Endothelial cell of umbilical vein (primary cell): ENCODE results near the gene BCL10. TPM values are rescaled to one million over a fixed set of nuclear protein-coding genes. Genes with fewer than 3 reads are reported as not detected.

Experiments
- BruUV-seq: library from RNA; stranded (reverse); fragments of 400-500 nt; replicated peaks from 2 replicates; lab custom pipeline; 2021; lab: Mats Ljungman, UMichigan
- CTCF ChIA-PET: fragments of 300-600, 350-600 bp; sonication (Branson Sonifier 250); formaldehyde crosslinking; loops from one replicate; lab custom pipeline; 2021; ENCODE audit warnings: antibody characterized with exemption, inconsistent platforms; lab: Charles Lee
- POLR2A ChIA-PET: fragments of 300-600, 350-600 bp; sonication (Branson Sonifier 250); formaldehyde crosslinking; loops from one replicate; lab custom pipeline; 2021; ENCODE audit warnings: antibody characterized with exemption, inconsistent platforms; lab: Charles Lee
- DNase-seq: peaks from one replicate; pipeline ENCODE4 v3.0.0-alpha.2; 2011; ENCODE audit warnings: low read depth, low spot score
- FAIRE-seq: peaks from 2 replicates; lab custom pipeline; 2011; peaks lifted over from hg19 to GRCh38; lab: Jason Lieb, UNC
- H2AFZ ChIP-seq: 2 replicates; pipeline ENCODE4 v1.6.0; 2012; ENCODE audit warnings: low read depth, low read length, control low read depth, inconsistent platforms
- H3K27ac ChIP-seq: 2 replicates; pipeline ENCODE4 v1.5.1; 2011; ENCODE audit warnings: low read depth, mild to moderate bottlenecking, control low read depth, low read length, moderate library complexity; ENCODE audit not compliant: insufficient read depth
- H3K27me3 ChIP-seq, 2 experiments: 2 replicates each; pipeline versions ENCODE4 v1.6.0 to v1.6.1; 2011; ENCODE audit warnings: low read length in 2 of 2, mixed read lengths in 1 of 2; ENCODE audit not compliant: control insufficient read depth in 2 of 2, insufficient read depth in 2 of 2
- H3K36me3 ChIP-seq, 2 experiments: 2 replicates in 1 of 2; 3 replicates in 1 of 2; pipeline ENCODE4 v1.5.1; 2011; ENCODE audit warnings: low read length in 2 of 2, mild to moderate bottlenecking in 1 of 2, moderate library complexity in 1 of 2; ENCODE audit not compliant: control insufficient read depth in 2 of 2, insufficient read depth in 2 of 2; ENCODE audit errors: extremely low read depth in 1 of 2
- H3K4me1 ChIP-seq: 3 replicates; pipeline ENCODE4 v1.5.1; 2011; ENCODE audit warnings: mild to moderate bottlenecking, low read length; ENCODE audit not compliant: control insufficient read depth, insufficient read depth; ENCODE audit errors: extremely low read depth
- H3K4me2 ChIP-seq: 2 replicates; pipeline ENCODE4 v1.6.1; 2011; ENCODE audit warnings: low read length, control low read depth, mixed read lengths; ENCODE audit not compliant: insufficient read depth
- H3K4me3 ChIP-seq, 3 experiments: fragments of 200-600 bp in 1 of 3; sonication (generic), shearing (Covaris generic) in 1 of 3; replicated peaks in 1 of 3; 2 replicates each; pipeline ENCODE4 v1.5.1; 2011 to 2016; ENCODE audit warnings: control low read depth in 3 of 3, low read length in 3 of 3, mild to moderate bottlenecking in 2 of 3, inconsistent platforms in 1 of 3, low read depth in 1 of 3, moderate library complexity in 1 of 3; ENCODE audit not compliant: insufficient read depth in 1 of 3
- H3K79me2 ChIP-seq: 2 replicates; pipeline ENCODE4 v1.6.0; 2012; ENCODE audit warnings: low read length, inconsistent platforms; ENCODE audit not compliant: control insufficient read depth, insufficient read depth
- H3K9ac ChIP-seq: replicated peaks from 2 replicates; pipeline ENCODE3; 2011; ENCODE audit warnings: low read length, control low read depth; ENCODE audit not compliant: insufficient read depth; ENCODE audit errors: extremely low read depth
- H3K9me1 ChIP-seq: replicated peaks from 3 replicates; pipeline ENCODE4 v1.6.0; 2011; ENCODE audit warnings: mild to moderate bottlenecking, low read length; ENCODE audit not compliant: control insufficient read depth, insufficient read depth; ENCODE audit errors: extremely low read depth
- H3K9me3 ChIP-seq: replicated peaks from 2 replicates; pipeline ENCODE4 v1.5.1; 2012; ENCODE audit warnings: low read length, inconsistent platforms; ENCODE audit not compliant: control insufficient read depth, insufficient read depth
- H4K20me1 ChIP-seq: replicated peaks from 2 replicates; pipeline ENCODE3; 2011; ENCODE audit warnings: mild to moderate bottlenecking, low read length; ENCODE audit not compliant: control insufficient read depth, insufficient read depth; ENCODE audit errors: extremely low read depth
- CTCF ChIP-seq, 2 donors: IDR thresholded peaks; 1 replicate in 1 of 2; 2 replicates in 1 of 2; pipeline ENCODE4 v1.5.1; 2011; ENCODE audit warnings: low read length in 2 of 2, mild to moderate bottlenecking in 2 of 2, moderate library complexity in 2 of 2, control low read depth in 1 of 2, inconsistent platforms in 1 of 2, low read depth in 1 of 2; ENCODE audit not compliant: insufficient read depth in 1 of 2; ENCODE audit errors: extremely low read depth in 1 of 2
- EZH2 ChIP-seq: IDR thresholded peaks from 2 replicates; pipeline ENCODE4 v1.6.1; 2012; ENCODE audit warnings: borderline replicate concordance, low read depth, mild to moderate bottlenecking, moderate library complexity, low read length, inconsistent platforms; ENCODE audit not compliant: severe bottlenecking
- FOS ChIP-seq: IDR thresholded peaks from 2 replicates; pipeline ENCODE4 v1.6.1; 2011; ENCODE audit warnings: mild to moderate bottlenecking, low read length, moderate library complexity, borderline replicate concordance; ENCODE audit not compliant: insufficient read depth
- GATA2 ChIP-seq: IDR thresholded peaks from 2 replicates; pipeline ENCODE4 v1.7.0; 2011; ENCODE audit warnings: low read depth, mild to moderate bottlenecking, moderate library complexity, mixed read lengths, low read length; ENCODE audit not compliant: insufficient read length, insufficient read depth
- JUN ChIP-seq: IDR thresholded peaks from 2 replicates; pipeline ENCODE4 v1.6.1; 2011; ENCODE audit warnings: borderline replicate concordance, low read depth; ENCODE audit not compliant: insufficient read length, insufficient read depth
- MAX ChIP-seq: IDR thresholded peaks from 2 replicates; pipeline ENCODE4 v1.6.1; 2011; ENCODE audit not compliant: insufficient read depth, insufficient read length
- MYC ChIP-seq: IDR thresholded peaks from one replicate; pipeline ENCODE4 v1.6.1; 2011; ENCODE audit warnings: mild to moderate bottlenecking, low read depth, low read length
- POLR2A ChIP-seq: IDR thresholded peaks from 2 replicates; pipeline ENCODE4 v1.6.1; 2012; ENCODE audit warnings: low read depth, mild to moderate bottlenecking, control low read depth, low read length
- POLR2AphosphoS5 ChIP-seq: IDR thresholded peaks from 2 replicates; pipeline ENCODE4 v1.6.1; 2012; ENCODE audit warnings: low read depth, mild to moderate bottlenecking, control low read depth, low read length, moderate library complexity; ENCODE audit not compliant: insufficient read depth
- dilution Hi-C: fragments of 300-500 bp; cut with MboI; formaldehyde crosslinking; loops from one replicate; pipeline ENCODE4 v1.15.0; 2019; ENCODE audit warnings: low sequenced_read_pairs; ENCODE audit not compliant: extremely low pct_ligation_motif_present
- intact Hi-C: fragments of 100-400 bp; cut with micrococcal nuclease; formaldehyde crosslinking; loops from one replicate; pipeline ENCODE4 v1.10.0; 2022
- polyA plus RNA-seq, 4 experiments: library from polyadenylated mRNA; depleted of rRNA in 3 of 4; stranded (reverse) in 3 of 4; unstranded in 1 of 4; fragments of >200 nt; gene quantifications; 2 replicates each; pipeline versions ENCODE4 v1.2.1 to v1.2.3, GENCODE V29; 2011 to 2012; ENCODE audit warnings: missing spikeins in 1 of 4
- total RNA-seq: library from RNA; stranded (reverse); gene quantifications from 2 replicates; pipeline ENCODE4 v1.2.3, GENCODE V29; 2021

Gene BCL10
- total and polyA plus RNA-seq, 2 donors (not counting 3 experiments of a cell fraction or from before 2014, with no cell fraction given): 16.1 to 78.6 TPM

- FAIRE-seq (no peak), DNase-seq (no peak)
- no peaks in the 10 kb centered on the region for H3K27me3 ChIP-seq
- H4K20me1 ChIP-seq: no peaks in the 10 kb centered on the region
- no peaks in the 10 kb centered on the region for H3K36me3 ChIP-seq
- H3K4me2 ChIP-seq: no peak overlapping the region
- H3K4me3 ChIP-seq: no peak overlapping the region
- no peak overlapping the region for H3K27ac ChIP-seq
- H3K79me2 ChIP-seq: no peaks in the 10 kb centered on the region
- dilution Hi-C loops: no loop called here
- peak overlapping the region; percentile 15 for H2AFZ ChIP-seq
- no peaks in the 10 kb centered on the region for H3K9me1 ChIP-seq
- no peak overlapping the region for H3K9ac ChIP-seq
- ChIA-PET POLR2A (no interaction called here), CTCF (interaction anchor here (1.1 to 1.4 kb wide), 3 partner anchors 10 to 54 kb away, joined by 3 to 4 read pairs (median 3); no protein-coding TSS in a partner anchor)
- intact Hi-C loops: no loop called here
- TSS peak; percentile 36 for BruUV-seq
- H3K4me1 ChIP-seq: peaks cover 20% of the 10 kb centered on the region
- TF ChIP-seq MYC (no peak), JUN (no peak), MAX (no peak), GATA2 (no peak), EZH2 (no peak), POLR2A (no peak), FOS (no peak), CTCF (IDR thresholded peaks at IDR 0.05; ENCODE audit: extremely low read depth in 1 of 2, insufficient read depth in 1 of 2, low read depth in 1 of 2, low read length in 2 of 2) (no peak), POLR2AphosphoS5 (no peak)
- no peaks in the 10 kb centered on the region for H3K9me3 ChIP-seq
These were observed 13.5 kb upstream of the BCL10 start for GRCh38 chr1:85289848-85290335.
